AG09319 (cell line): Measurements from ENCODE around the gene ACKR1.

Source experiments
- DNase-seq: peaks from one replicate; pipeline ENCODE4 v3.0.0-alpha.2; 2010; ENCODE audit warnings: low read depth; ENCODE audit errors: extremely low read depth
- TF ChIP-seq, protein P1 (sequence below): IDR thresholded peaks from 2 replicates; pipeline ENCODE4 v1.5.1; 2011; ENCODE audit warnings: low read depth, mild to moderate bottlenecking, inconsistent platforms, low read length, moderate library complexity

ACKR1 gene

DNA sequence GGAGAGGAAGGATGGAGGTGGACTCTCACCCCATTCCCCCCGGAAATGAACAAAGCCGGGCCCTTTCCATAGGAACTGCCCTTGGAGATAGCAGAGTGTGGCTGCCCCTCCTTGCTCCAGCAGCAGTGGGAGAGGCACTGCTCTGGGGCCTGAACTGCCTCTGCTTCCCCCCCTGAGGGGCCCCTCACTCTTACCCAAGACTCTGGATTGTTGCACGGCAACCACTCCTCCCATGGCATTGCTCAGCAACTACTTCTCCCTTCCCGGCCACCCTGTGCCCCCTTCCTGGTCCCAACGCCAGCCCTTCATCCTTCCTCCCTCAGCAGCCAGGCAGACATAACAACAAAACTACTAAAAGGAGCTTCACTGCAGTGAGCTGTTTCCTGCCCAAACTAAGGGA is 3.0 kb upstream of the ACKR1 start:
- TF ChIP-seq, protein P1, sequence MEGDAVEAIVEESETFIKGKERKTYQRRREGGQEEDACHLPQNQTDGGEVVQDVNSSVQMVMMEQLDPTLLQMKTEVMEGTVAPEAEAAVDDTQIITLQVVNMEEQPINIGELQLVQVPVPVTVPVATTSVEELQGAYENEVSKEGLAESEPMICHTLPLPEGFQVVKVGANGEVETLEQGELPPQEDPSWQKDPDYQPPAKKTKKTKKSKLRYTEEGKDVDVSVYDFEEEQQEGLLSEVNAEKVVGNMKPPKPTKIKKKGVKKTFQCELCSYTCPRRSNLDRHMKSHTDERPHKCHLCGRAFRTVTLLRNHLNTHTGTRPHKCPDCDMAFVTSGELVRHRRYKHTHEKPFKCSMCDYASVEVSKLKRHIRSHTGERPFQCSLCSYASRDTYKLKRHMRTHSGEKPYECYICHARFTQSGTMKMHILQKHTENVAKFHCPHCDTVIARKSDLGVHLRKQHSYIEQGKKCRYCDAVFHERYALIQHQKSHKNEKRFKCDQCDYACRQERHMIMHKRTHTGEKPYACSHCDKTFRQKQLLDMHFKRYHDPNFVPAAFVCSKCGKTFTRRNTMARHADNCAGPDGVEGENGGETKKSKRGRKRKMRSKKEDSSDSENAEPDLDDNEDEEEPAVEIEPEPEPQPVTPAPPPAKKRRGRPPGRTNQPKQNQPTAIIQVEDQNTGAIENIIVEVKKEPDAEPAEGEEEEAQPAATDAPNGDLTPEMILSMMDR: no peak
- no peak for DNase-seq

DNA sequence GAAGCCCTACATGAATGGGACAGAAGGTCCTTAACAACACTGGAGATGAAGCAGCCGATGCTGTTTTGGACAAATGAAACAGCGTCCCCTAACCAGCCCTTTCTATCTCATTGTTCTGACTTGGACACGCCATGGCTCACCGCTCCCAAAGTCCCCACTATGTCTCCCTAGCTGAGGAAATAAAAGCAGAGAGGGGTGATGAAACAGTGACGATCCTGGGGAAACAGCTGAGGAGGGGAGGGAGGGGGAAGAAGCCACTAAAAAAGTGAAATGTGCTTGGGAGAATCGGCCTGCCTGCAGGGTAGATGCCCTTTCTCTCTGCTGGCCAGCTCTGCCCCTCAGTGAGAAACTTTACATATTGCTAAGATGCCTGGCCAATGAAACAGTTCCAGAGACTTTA is 1.1 kb upstream of the ACKR1 start:
- DNase-seq: no peak
- TF ChIP-seq, protein P1: no peak

DNA sequence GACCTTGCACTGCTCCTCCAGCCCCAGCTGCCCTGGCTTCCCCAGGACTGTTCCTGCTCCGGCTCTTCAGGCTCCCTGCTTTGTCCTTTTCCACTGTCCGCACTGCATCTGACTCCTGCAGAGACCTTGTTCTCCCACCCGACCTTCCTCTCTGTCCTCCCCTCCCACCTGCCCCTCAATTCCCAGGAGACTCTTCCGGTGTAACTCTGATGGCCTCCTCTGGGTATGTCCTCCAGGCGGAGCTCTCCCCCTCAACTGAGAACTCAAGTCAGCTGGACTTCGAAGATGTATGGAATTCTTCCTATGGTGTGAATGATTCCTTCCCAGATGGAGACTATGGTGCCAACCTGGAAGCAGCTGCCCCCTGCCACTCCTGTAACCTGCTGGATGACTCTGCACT is 550 bp downstream of the ACKR1 start:
- TF ChIP-seq, protein P1: no peak
- no peak for DNase-seq

DNA sequence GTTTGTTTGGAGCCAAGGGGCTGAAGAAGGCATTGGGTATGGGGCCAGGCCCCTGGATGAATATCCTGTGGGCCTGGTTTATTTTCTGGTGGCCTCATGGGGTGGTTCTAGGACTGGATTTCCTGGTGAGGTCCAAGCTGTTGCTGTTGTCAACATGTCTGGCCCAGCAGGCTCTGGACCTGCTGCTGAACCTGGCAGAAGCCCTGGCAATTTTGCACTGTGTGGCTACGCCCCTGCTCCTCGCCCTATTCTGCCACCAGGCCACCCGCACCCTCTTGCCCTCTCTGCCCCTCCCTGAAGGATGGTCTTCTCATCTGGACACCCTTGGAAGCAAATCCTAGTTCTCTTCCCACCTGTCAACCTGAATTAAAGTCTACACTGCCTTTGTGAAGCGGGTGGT is 1.4 kb downstream of the ACKR1 start:
- TF ChIP-seq, protein P1: no peak
- DNase-seq: no peak

DNA sequence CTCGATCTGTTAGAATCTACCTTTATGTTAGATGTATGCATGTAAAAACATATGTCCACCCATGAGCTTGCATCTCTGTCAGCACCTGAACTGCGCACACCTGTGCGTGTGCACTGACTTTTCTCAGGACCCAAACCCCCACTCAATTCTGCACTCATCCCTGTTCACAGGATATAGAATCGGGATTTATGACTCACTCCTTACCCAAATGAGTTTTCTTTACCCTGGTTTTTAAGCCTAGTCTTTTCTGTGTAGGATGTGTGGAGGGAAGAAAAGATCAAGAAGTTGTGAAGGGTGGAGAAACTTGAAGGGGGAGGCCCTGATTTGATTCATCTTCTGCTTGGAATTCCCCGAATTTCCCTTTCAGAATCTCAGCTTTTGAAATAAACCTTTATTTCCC is 2.4 kb downstream of the ACKR1 start:
- TF ChIP-seq, protein P1: no peak
- no peak for DNase-seq

DNA sequence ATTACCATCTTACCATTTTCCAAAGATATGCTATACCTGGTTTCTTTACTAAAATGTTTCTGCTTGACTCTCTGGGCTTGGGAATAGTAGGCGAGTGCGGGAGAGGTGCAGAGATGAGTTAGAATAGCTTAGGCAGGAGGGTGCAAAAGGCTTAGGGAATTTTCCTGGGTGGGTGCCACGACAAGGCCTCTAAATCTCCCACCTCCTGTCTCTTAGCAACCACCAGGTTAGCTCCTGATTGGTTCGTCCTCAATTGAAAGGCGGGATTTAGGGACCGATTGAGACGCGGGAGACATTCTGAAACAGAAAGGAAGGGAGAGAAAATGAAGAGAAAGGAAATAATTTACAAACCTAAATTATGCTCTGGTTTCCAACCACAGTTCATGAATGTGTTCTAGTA is 3.1 kb downstream of the ACKR1 start:
- DNase-seq: no peak
- TF ChIP-seq, protein P1: no peak

DNA sequence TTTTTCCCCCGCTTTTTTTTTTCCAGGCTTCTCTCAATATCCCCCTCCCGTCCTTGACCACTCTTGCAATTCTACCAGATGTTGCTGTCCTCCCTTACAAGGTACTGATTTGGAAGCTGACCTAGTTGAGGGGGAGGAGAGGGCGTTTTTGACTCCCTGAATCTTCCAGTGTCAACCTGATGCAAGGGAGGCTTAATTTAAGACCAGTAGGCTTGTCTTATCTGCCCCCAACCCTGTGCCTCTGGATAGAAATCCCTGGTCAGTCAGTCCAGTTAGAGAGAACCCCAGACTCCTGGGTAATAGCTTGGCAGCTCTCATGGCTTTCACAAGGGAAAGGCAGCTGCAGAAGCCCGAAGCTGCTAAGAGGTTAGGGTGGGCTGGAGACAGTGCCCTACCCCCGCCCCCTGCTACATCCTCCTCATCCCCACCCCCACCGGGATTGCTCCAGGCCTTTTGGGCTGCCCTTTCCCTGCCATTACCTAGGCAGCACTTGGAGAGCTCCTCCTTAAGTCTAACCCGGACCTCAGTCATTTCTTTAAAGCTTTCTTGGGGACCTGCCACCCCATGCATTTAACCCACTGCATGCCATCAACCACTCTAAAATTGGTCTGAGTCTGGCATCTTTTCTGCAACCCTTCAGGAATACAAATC is 3.6 kb downstream of the ACKR1 start:
- no peak for DNase-seq
- TF ChIP-seq, protein P1: no peak
